GM23248 (cell line): ENCODE measurements around the gene SOX6. TPM values are rescaled to one million over a fixed set of nuclear protein-coding genes. Genes with fewer than 3 reads are reported as not detected.

Experiments used
- DNase-seq: peaks from one replicate; pipeline ENCODE4 v3.0.0-alpha.2; 2015
- H2AFZ ChIP-seq: fragments of 200-600 bp; sonication (generic); 2 replicates; pipeline ENCODE4 v1.6.1; 2016; ENCODE audit warnings: antibody characterized with exemption
- H3F3A ChIP-seq: fragments of 200-600 bp; sonication (generic); 2 replicates; pipeline ENCODE4 v1.6.1; 2016; ENCODE audit warnings: mild to moderate bottlenecking, antibody characterized with exemption, mixed run types; ENCODE audit not compliant: insufficient read depth
- H3K27ac ChIP-seq: fragments of 200-600 bp; sonication (generic); 2 replicates; pipeline ENCODE4 v1.5.1; 2016; ENCODE audit warnings: mild to moderate bottlenecking
- H3K27me3 ChIP-seq: fragments of 200-600 bp; sonication (generic); replicated peaks from 2 replicates; pipeline ENCODE4 v1.6.1; 2016; ENCODE audit warnings: mild to moderate bottlenecking; ENCODE audit not compliant: insufficient read depth
- H3K36me3 ChIP-seq: fragments of 200-600 bp; sonication (generic); 2 replicates; pipeline ENCODE4 v1.6.1; 2016; ENCODE audit warnings: low read depth, mild to moderate bottlenecking
- H3K4me1 ChIP-seq: fragments of 200-600 bp; sonication (generic); 2 replicates; pipeline ENCODE4 v1.6.1; 2016; ENCODE audit warnings: mild to moderate bottlenecking; ENCODE audit not compliant: insufficient read depth
- H3K4me2 ChIP-seq: fragments of 200-600 bp; sonication (generic); one replicate; pipeline ENCODE4 v1.6.1; 2016; ENCODE audit warnings: mild to moderate bottlenecking; ENCODE audit not compliant: unreplicated experiment
- H3K4me3 ChIP-seq: fragments of 200-600 bp; sonication (generic); 2 replicates; pipeline ENCODE4 v1.5.1; 2016; ENCODE audit warnings: mild to moderate bottlenecking
- H3K79me2 ChIP-seq: fragments of 200-600 bp; sonication (generic); 2 replicates; pipeline ENCODE4 v1.6.1; 2016; ENCODE audit warnings: mild to moderate bottlenecking; ENCODE audit not compliant: insufficient read depth
- H3K9ac ChIP-seq: fragments of 200-600 bp; sonication (generic); 2 replicates; pipeline ENCODE4 v1.6.1; 2016; ENCODE audit warnings: mild to moderate bottlenecking
- H3K9me2 ChIP-seq: fragments of 200-600 bp; sonication (generic); 2 replicates; pipeline ENCODE4 v1.6.1; 2016; ENCODE audit warnings: mixed run types, mild to moderate bottlenecking, moderate library complexity; ENCODE audit not compliant: insufficient read depth
- H3K9me3 ChIP-seq: fragments of 200-600 bp; sonication (generic); one replicate; pipeline ENCODE4 v1.6.1; 2017; ENCODE audit warnings: low read depth
- H4K20me1 ChIP-seq: fragments of 200-600 bp; sonication (generic); 2 replicates; pipeline ENCODE4 v1.6.0; 2016; ENCODE audit not compliant: insufficient read depth
- EZH2 ChIP-seq: fragments of 200-600 bp; sonication (generic); IDR thresholded peaks from 2 replicates; pipeline ENCODE4 v1.6.1; 2018; ENCODE audit warnings: antibody characterized with exemption, mild to moderate bottlenecking; ENCODE audit not compliant: insufficient read depth, poor library complexity, severe bottlenecking
- EZH2phosphoT487 ChIP-seq: fragments of 200-600 bp; sonication (generic); IDR thresholded peaks from 2 replicates; pipeline ENCODE4 v1.6.1; 2018; ENCODE audit warnings: antibody characterized with exemption, moderate library complexity, mild to moderate bottlenecking, low read depth; ENCODE audit not compliant: insufficient read depth
- WGBS, 2 experiments: methylation state at CpG; one replicate each; pipeline ENCODE4 v1.1.6; 2015 to 2017; ENCODE audit warnings: low lambda C conversion rate in 2 of 2, low coverage in 1 of 2; ENCODE audit errors: missing lambda C conversion rate in 2 of 2; 5-methylcytosine and 5-hydroxymethylcytosine counted together
- in situ Hi-C: fragments of 300-500 bp; cut with MboI; formaldehyde crosslinking; loops from 2 replicates; pipeline ENCODE4 v1.15.0; 2020
- polyA plus RNA-seq: library from polyadenylated mRNA; unstranded; fragments of >200 nt; fragmentation: Nextera tagmentation; extraction: Ambion mirVana; gene quantifications from 2 replicates; pipeline ENCODE4 v1.2.1, GENCODE V29; 2016
- total RNA-seq: library from RNA; depleted of rRNA; stranded (reverse); fragments of >200 nt; shearing (Covaris generic); gene quantifications from 2 replicates; pipeline ENCODE4 v1.2.3, GENCODE V29; 2014

The SOX6 gene
- total and polyA plus RNA-seq, 2 experiments from 2014 or later, result under 0.01 to 0.49 TPM

- TF ChIP-seq EZH2phosphoT487, result no peak
- TF ChIP-seq EZH2, result no peak
- DNase-seq, result no peak
- Histone ChIP-seq H3K27ac (no peak overlapping the region), H3K4me1 (no peaks in the 10 kb centered on the region), H3K36me3 (no peaks in the 10 kb centered on the region), H3K79me2 (no peaks in the 10 kb centered on the region), H4K20me1 (no peaks in the 10 kb centered on the region), H3K9me3 (no peaks in the 10 kb centered on the region), H3F3A (no peaks in the 10 kb centered on the region), H3K4me2 (no peak overlapping the region), H3K9me2 (no peaks in the 10 kb centered on the region), H3K9ac (no peak overlapping the region), H3K27me3 (0 out of 2 replicates have a peak, but pooled peaks cover 6% of the 10 kb centered on the region), H3K4me3 (no peak overlapping the region), H2AFZ (no peak overlapping the region)
- 24 to 28% methylated on average over 8 of the region's 8 CpGs for WGBS, 2 experiments
- in situ Hi-C loops, result no loop called here
These were observed 64.0 kb downstream of the SOX6 start for GRCh38 chr11:16292167-16292859.

- 0 out of 2 replicates have a peak, but pooled peaks cover 6% of the 10 kb centered on the region for H3K27me3 ChIP-seq
- no peak overlapping the region for H3K4me3 ChIP-seq
- H3K36me3 ChIP-seq, result no peaks in the 10 kb centered on the region
- no peaks in the 10 kb centered on the region for H3K79me2 ChIP-seq
- H3K4me1 ChIP-seq, result no peaks in the 10 kb centered on the region
- H2AFZ ChIP-seq, result no peak overlapping the region
- no peak overlapping the region for H3K4me2 ChIP-seq
- no peak overlapping the region for H3K27ac ChIP-seq
- WGBS, 2 experiments, result 0% methylated on average over 1 of the region's 1 CpG
- in situ Hi-C loops, result no loop called here
- H3F3A ChIP-seq, result no peaks in the 10 kb centered on the region
- no peaks in the 10 kb centered on the region for H4K20me1 ChIP-seq
- no peak for DNase-seq
- H3K9me2 ChIP-seq, result no peaks in the 10 kb centered on the region
- no peak overlapping the region for H3K9ac ChIP-seq
- no peaks in the 10 kb centered on the region for H3K9me3 ChIP-seq
- TF ChIP-seq EZH2phosphoT487 (no peak), EZH2 (no peak)
These were observed 64.6 kb downstream of the SOX6 start for GRCh38 chr11:16291729-16292128.

- TF ChIP-seq EZH2, result no peak
- TF ChIP-seq EZH2phosphoT487, result no peak
- Histone ChIP-seq H3K9me2 (no peaks in the 10 kb centered on the region), H3K27me3 (0 out of 2 replicates have a peak, but pooled peaks cover 6% of the 10 kb centered on the region), H4K20me1 (no peaks in the 10 kb centered on the region), H2AFZ (no peak overlapping the region), H3K79me2 (no peaks in the 10 kb centered on the region), H3K36me3 (no peaks in the 10 kb centered on the region), H3K27ac (no peak overlapping the region), H3K9me3 (no peaks in the 10 kb centered on the region), H3F3A (no peaks in the 10 kb centered on the region), H3K4me3 (no peak overlapping the region), H3K4me1 (no peaks in the 10 kb centered on the region), H3K9ac (no peak overlapping the region), H3K4me2 (no peak overlapping the region)
- DNase-seq, result no peak
- in situ Hi-C loops, result no loop called here
- 20 to 23% methylated on average over 3 of the region's 3 CpGs for WGBS, 2 experiments
These were observed 66.8 kb downstream of the SOX6 start for GRCh38 chr11:16289541-16289940.

GRCh38 chr11:16287630-16288280 is 68.6 kb downstream of the SOX6 start:
- Histone ChIP-seq H2AFZ (no peak overlapping the region), H3K79me2 (no peaks in the 10 kb centered on the region), H3K9me3 (no peaks in the 10 kb centered on the region), H3K4me1 (no peaks in the 10 kb centered on the region), H3K9me2 (no peaks in the 10 kb centered on the region), H3K36me3 (no peaks in the 10 kb centered on the region), H3K27me3 (0 out of 2 replicates have a peak, but pooled peaks cover 6% of the 10 kb centered on the region), H3F3A (no peaks in the 10 kb centered on the region), H3K27ac (no peak overlapping the region), H3K9ac (no peak overlapping the region), H3K4me2 (no peak overlapping the region), H3K4me3 (no peak overlapping the region), H4K20me1 (no peaks in the 10 kb centered on the region)
- no peak for TF ChIP-seq EZH2
- TF ChIP-seq EZH2phosphoT487, result no peak
- in situ Hi-C loops, result no loop called here
- 19 to 31% methylated on average over 3 of the region's 3 CpGs for WGBS, 2 experiments
- no peak for DNase-seq
